Karpas-422 (cell line): ENCODE results near the gene PALD1. TPM values are rescaled to one million over a fixed set of nuclear protein-coding genes. Genes with fewer than 3 reads are reported as not detected.

ENCODE experiments used
- DNase-seq: peaks from one replicate; pipeline ENCODE4 v3.0.0-alpha.2; 2015
- H2AFZ ChIP-seq: fragments of 200-600 bp; sonication (generic); 2 replicates; pipeline ENCODE4 v1.6.1; 2014; ENCODE audit warnings: antibody characterized with exemption, low read length, mixed read lengths
- H3K27ac ChIP-seq: fragments of 200-600 bp; sonication (generic); 2 replicates; pipeline ENCODE4 v1.5.1; 2014; ENCODE audit warnings: mild to moderate bottlenecking, low read length, moderate library complexity
- H3K27me3 ChIP-seq: fragments of 200-600 bp; sonication (generic); 2 replicates; pipeline ENCODE4 v1.6.1; 2014; ENCODE audit warnings: low read length, mixed read lengths
- H3K36me3 ChIP-seq: fragments of 200-600 bp; sonication (generic); 2 replicates; pipeline ENCODE4 v1.6.1; 2014; ENCODE audit warnings: low read length, mixed read lengths; ENCODE audit not compliant: insufficient read depth
- H3K4me1 ChIP-seq: fragments of 200-600 bp; sonication (generic); 2 replicates; pipeline ENCODE4 v1.6.1; 2014; ENCODE audit warnings: mild to moderate bottlenecking, low read length, mixed read lengths
- H3K4me2 ChIP-seq: fragments of 200-600 bp; sonication (generic); 2 replicates; pipeline ENCODE4 v1.6.1; 2014; ENCODE audit warnings: low read length, low read depth, mild to moderate bottlenecking; ENCODE audit not compliant: poor library complexity, severe bottlenecking
- H3K4me3 ChIP-seq: fragments of 200-600 bp; sonication (generic); 2 replicates; pipeline ENCODE4 v1.5.1; 2014; ENCODE audit warnings: mild to moderate bottlenecking, antibody characterized with exemption, low read length, mixed read lengths
- H3K79me2 ChIP-seq: fragments of 200-600 bp; sonication (generic); 2 replicates; pipeline ENCODE4 v1.6.1; 2014; ENCODE audit warnings: mild to moderate bottlenecking, low read length, mixed read lengths
- H3K9ac ChIP-seq: fragments of 200-600 bp; sonication (generic); 2 replicates; pipeline ENCODE4 v1.6.0; 2014; ENCODE audit warnings: low read length
- H3K9me2 ChIP-seq: fragments of 200-600 bp; sonication (generic), shearing (Covaris generic); replicated peaks from 2 replicates; pipeline ENCODE4 v1.6.0; 2014; ENCODE audit warnings: mild to moderate bottlenecking, low read length, moderate library complexity; ENCODE audit not compliant: insufficient read depth
- H3K9me3 ChIP-seq: fragments of 300-700, 200-600 bp; sonication (generic); 2 replicates; pipeline ENCODE4 v1.6.1; 2014; ENCODE audit warnings: low read length, mixed read lengths
- H4K20me1 ChIP-seq: fragments of 200-600 bp; sonication (generic); 2 replicates; pipeline ENCODE4 v1.6.1; 2014; ENCODE audit warnings: mild to moderate bottlenecking, antibody characterized with exemption, low read length, low read depth; ENCODE audit not compliant: insufficient read depth
- total RNA-seq: library from RNA; depleted of rRNA; stranded (reverse); fragments of >200 nt; shearing (Covaris generic); gene quantifications from 2 replicates; pipeline ENCODE4 v1.2.3, GENCODE V29; 2014; ENCODE audit warnings: low replicate concordance

The PALD1 gene
- total RNA-seq, 1 experiment from 2014 or later, result 54.7 TPM

GRCh38 chr10:70549351-70549961, 70.9 kb downstream of the PALD1 start:
- H4K20me1 ChIP-seq, result peaks cover 4% of the 10 kb centered on the region; the same call in 1 of the 2 replicates
- H3K79me2 ChIP-seq, result 0 out of 2 replicates have a peak, but pooled peaks cover 4% of the 10 kb centered on the region
- H3K4me2 ChIP-seq, result no peak overlapping the region
- no peaks in the 10 kb centered on the region for H3K27me3 ChIP-seq
- peaks cover 27% of the 10 kb centered on the region for H3K36me3 ChIP-seq
- no peak overlapping the region for H3K4me3 ChIP-seq
- no peak for DNase-seq
- H3K4me1 ChIP-seq, result no peaks in the 10 kb centered on the region
- no peak overlapping the region for H2AFZ ChIP-seq
- H3K9me3 ChIP-seq, result no peaks in the 10 kb centered on the region
- H3K9ac ChIP-seq, result no peak overlapping the region
- H3K9me2 ChIP-seq, result no peaks in the 10 kb centered on the region
- no peak overlapping the region for H3K27ac ChIP-seq

GRCh38 chr10:70549962-70550458, 71.4 kb downstream of the PALD1 start:
- DNase-seq, result peak; percentile 86
- Histone ChIP-seq H3K4me3 (no peak overlapping the region), H3K9me2 (no peaks in the 10 kb centered on the region), H3K9me3 (no peaks in the 10 kb centered on the region), H2AFZ (no peak overlapping the region), H3K9ac (no peak overlapping the region), H3K27me3 (no peaks in the 10 kb centered on the region), H3K4me2 (no peak overlapping the region), H3K4me1 (no peaks in the 10 kb centered on the region), H3K79me2 (0 out of 2 replicates have a peak, but pooled peaks cover 4% of the 10 kb centered on the region), H3K27ac (no peak overlapping the region), H3K36me3 (peaks cover 28% of the 10 kb centered on the region), H4K20me1 (peaks cover 5% of the 10 kb centered on the region; the same call in 1 of the 2 replicates)

GRCh38 chr10:70550459-70550858, 71.9 kb downstream of the PALD1 start:
- no peak overlapping the region for H2AFZ ChIP-seq
- H3K9ac ChIP-seq, result no peak overlapping the region
- H3K36me3 ChIP-seq, result peaks cover 32% of the 10 kb centered on the region

DNA sequence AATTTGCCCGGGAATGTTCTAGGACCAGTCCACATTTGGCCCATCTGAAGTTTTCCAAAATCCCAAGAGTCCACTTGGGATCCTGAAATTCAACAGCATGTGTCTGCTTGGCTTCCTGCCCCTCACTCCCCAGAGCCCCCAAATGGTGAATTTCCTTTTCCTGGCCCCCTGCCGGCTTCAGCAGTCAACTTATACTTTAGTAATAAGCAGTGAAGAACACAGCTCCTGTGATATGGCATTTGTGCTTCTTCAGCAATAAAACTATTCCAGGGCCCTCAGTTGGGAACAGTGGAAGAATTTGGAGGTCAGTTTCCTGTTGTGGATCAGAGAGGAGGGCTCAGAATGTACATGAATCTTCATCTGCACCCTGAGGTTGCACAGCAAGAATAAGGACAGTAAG, 72.9 kb downstream of the PALD1 start:
- no peak for DNase-seq
- H3K36me3 ChIP-seq, result peaks cover 29% of the 10 kb centered on the region

More at GRCh38 chr10:70550459-70550858, 71.9 kb downstream of the PALD1 start:
- Histone ChIP-seq H3K27ac (no peak overlapping the region), H3K4me3 (no peak overlapping the region), H3K27me3 (no peaks in the 10 kb centered on the region), H3K79me2 (0 out of 2 replicates have a peak, but pooled peaks cover 7% of the 10 kb centered on the region), H3K9me2 (no peaks in the 10 kb centered on the region), H4K20me1 (peaks cover 8% of the 10 kb centered on the region; the same call in 1 of the 2 replicates), H3K4me1 (no peaks in the 10 kb centered on the region), H3K9me3 (no peaks in the 10 kb centered on the region), H3K4me2 (no peak overlapping the region)
- DNase-seq, result no peak

DNA sequence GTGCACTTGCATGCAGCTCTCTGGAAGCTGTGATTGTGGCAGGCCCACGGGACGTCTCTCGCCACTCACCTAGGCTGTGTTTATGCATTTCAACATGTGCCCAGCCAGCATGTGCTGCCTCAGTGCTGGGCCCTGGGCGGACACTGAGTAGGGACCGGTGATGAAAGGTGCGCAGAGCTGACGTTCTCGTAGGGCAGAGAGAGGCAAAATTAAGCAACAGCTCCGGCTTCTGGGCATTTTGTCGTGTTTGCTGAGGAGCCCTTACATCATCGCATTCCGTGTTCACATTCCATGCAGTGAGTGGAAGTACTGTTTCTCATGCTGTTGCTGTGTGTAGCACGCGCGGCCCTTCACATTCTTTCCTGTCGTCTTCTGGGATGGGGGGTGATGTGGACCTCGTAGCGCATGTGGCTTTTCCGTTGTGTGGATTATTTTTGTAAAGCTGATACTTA, 73.4 kb downstream of the PALD1 start:
- H2AFZ ChIP-seq, result no peak overlapping the region
- no peak for DNase-seq

More for the DNA sequence above, 72.9 kb downstream of the PALD1 start:
- Histone ChIP-seq H2AFZ (no peak overlapping the region), H3K4me3 (no peak overlapping the region), H4K20me1 (peaks cover 8% of the 10 kb centered on the region; the same call in 1 of the 2 replicates), H3K4me1 (no peaks in the 10 kb centered on the region), H3K9me2 (no peaks in the 10 kb centered on the region), H3K9me3 (no peaks in the 10 kb centered on the region), H3K27me3 (no peaks in the 10 kb centered on the region), H3K4me2 (no peak overlapping the region), H3K9ac (no peak overlapping the region), H3K79me2 (0 out of 2 replicates have a peak, but pooled peaks cover 8% of the 10 kb centered on the region), H3K27ac (no peak overlapping the region)

GRCh38 chr10:70552586-70552985, 74.0 kb downstream of the PALD1 start:
- Histone ChIP-seq H3K36me3 (peaks cover 27% of the 10 kb centered on the region), H3K79me2 (0 out of 2 replicates have a peak, but pooled peaks cover 8% of the 10 kb centered on the region), H3K9ac (no peak overlapping the region), H3K9me3 (no peaks in the 10 kb centered on the region), H4K20me1 (peaks cover 8% of the 10 kb centered on the region; the same call in 1 of the 2 replicates), H3K27me3 (no peaks in the 10 kb centered on the region), H3K9me2 (no peaks in the 10 kb centered on the region), H2AFZ (no peak overlapping the region), H3K4me2 (no peak overlapping the region), H3K27ac (no peak overlapping the region), H3K4me3 (no peak overlapping the region), H3K4me1 (peaks cover 8% of the 10 kb centered on the region)
- no peak for DNase-seq

More for the DNA sequence above, 73.4 kb downstream of the PALD1 start:
- Histone ChIP-seq H3K79me2 (0 out of 2 replicates have a peak, but pooled peaks cover 8% of the 10 kb centered on the region), H3K4me1 (peaks cover 2% of the 10 kb centered on the region), H3K9ac (no peak overlapping the region), H3K9me2 (no peaks in the 10 kb centered on the region), H3K4me2 (no peak overlapping the region), H3K27me3 (no peaks in the 10 kb centered on the region), H3K4me3 (no peak overlapping the region), H3K36me3 (peaks cover 25% of the 10 kb centered on the region), H4K20me1 (peaks cover 8% of the 10 kb centered on the region; the same call in 1 of the 2 replicates), H3K27ac (no peak overlapping the region), H3K9me3 (no peaks in the 10 kb centered on the region)

- H3K4me3 ChIP-seq, result no peak overlapping the region
- no peak for DNase-seq
- no peak overlapping the region for H3K27ac ChIP-seq
- H3K36me3 ChIP-seq, result peaks cover 23% of the 10 kb centered on the region
- no peaks in the 10 kb centered on the region for H3K9me3 ChIP-seq
- H4K20me1 ChIP-seq, result 0 out of 2 replicates have a peak, but pooled peaks cover 4% of the 10 kb centered on the region
- no peak overlapping the region for H2AFZ ChIP-seq
- H3K79me2 ChIP-seq, result 0 out of 2 replicates have a peak, but pooled peaks cover 4% of the 10 kb centered on the region
- H3K4me1 ChIP-seq, result peaks cover 16% of the 10 kb centered on the region
- H3K9me2 ChIP-seq, result no peaks in the 10 kb centered on the region
- no peak overlapping the region for H3K4me2 ChIP-seq
- no peak overlapping the region for H3K9ac ChIP-seq
- H3K27me3 ChIP-seq, result no peaks in the 10 kb centered on the region
Measured at GRCh38 chr10:70555371-70555770, 76.8 kb downstream of the PALD1 start.

- Histone ChIP-seq H4K20me1 (0 out of 2 replicates have a peak, but pooled peaks cover 4% of the 10 kb centered on the region), H3K4me2 (no peak overlapping the region), H3K9me2 (no peaks in the 10 kb centered on the region), H3K4me3 (no peak overlapping the region), H3K36me3 (peaks cover 13% of the 10 kb centered on the region), H3K9me3 (no peaks in the 10 kb centered on the region), H3K9ac (no peak overlapping the region), H3K4me1 (peaks cover 16% of the 10 kb centered on the region), H3K27ac (no peak overlapping the region), H3K79me2 (0 out of 2 replicates have a peak, but pooled peaks cover 4% of the 10 kb centered on the region), H3K27me3 (no peaks in the 10 kb centered on the region), H2AFZ (no peak overlapping the region)
- no peak for DNase-seq
Measured at GRCh38 chr10:70557086-70557845, 78.7 kb downstream of the PALD1 start.
